GM20000 (cell line): ENCODE results near the gene SH3RF2.

ENCODE experiments used
- DNase-seq: peaks from one replicate; pipeline ENCODE4 v3.0.0; 2012; ENCODE audit warnings: low spot score
- TF ChIP-seq, protein P1 (sequence below): IDR thresholded peaks from 2 replicates; pipeline ENCODE4 v1.5.1; 2012; ENCODE audit warnings: mild to moderate bottlenecking, control low read depth; ENCODE audit errors: extremely low read depth, missing control alignments

Gene SH3RF2

GRCh38 chr5:145937432-145938250, 1.3 kb downstream of the SH3RF2 start:
- TF ChIP-seq, protein P1, sequence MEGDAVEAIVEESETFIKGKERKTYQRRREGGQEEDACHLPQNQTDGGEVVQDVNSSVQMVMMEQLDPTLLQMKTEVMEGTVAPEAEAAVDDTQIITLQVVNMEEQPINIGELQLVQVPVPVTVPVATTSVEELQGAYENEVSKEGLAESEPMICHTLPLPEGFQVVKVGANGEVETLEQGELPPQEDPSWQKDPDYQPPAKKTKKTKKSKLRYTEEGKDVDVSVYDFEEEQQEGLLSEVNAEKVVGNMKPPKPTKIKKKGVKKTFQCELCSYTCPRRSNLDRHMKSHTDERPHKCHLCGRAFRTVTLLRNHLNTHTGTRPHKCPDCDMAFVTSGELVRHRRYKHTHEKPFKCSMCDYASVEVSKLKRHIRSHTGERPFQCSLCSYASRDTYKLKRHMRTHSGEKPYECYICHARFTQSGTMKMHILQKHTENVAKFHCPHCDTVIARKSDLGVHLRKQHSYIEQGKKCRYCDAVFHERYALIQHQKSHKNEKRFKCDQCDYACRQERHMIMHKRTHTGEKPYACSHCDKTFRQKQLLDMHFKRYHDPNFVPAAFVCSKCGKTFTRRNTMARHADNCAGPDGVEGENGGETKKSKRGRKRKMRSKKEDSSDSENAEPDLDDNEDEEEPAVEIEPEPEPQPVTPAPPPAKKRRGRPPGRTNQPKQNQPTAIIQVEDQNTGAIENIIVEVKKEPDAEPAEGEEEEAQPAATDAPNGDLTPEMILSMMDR: no peak
- peak; percentile 16 for DNase-seq

- TF ChIP-seq, protein P1: no peak
- no peak for DNase-seq
Measured at GRCh38 chr5:145938776-145939539, 2.6 kb downstream of the SH3RF2 start.

GRCh38 chr5:145939540-145940065, 3.2 kb downstream of the SH3RF2 start:
- no peak for DNase-seq
- TF ChIP-seq, protein P1: no peak

GRCh38 chr5:145941096-145941447, 4.7 kb downstream of the SH3RF2 start:
- no peak for DNase-seq
- TF ChIP-seq, protein P1: no peak

GRCh38 chr5:145941448-145942130, 5.2 kb downstream of the SH3RF2 start:
- DNase-seq: no peak

DNA sequence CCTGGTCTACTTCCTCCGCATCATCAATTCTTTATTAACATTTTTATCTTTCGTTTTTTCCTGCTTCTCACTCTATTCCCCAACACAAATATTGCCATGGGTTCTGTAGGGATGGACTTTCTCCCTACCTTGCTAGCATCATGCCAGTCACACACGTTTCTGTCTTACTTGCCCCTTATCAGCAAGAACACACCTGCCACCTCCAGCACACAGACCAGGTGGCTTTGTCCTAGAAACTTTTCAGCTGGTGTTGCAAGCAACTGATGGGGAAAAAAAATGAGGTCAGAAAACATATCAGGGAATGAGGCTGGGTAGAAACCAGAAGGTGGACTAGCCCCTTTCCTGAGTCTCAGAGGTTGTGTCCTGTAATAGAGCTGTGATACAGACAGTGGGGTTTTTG, 5.8 kb downstream of the SH3RF2 start:
- DNase-seq: no peak
- TF ChIP-seq, protein P1: no peak

More at GRCh38 chr5:145941448-145942130, 5.2 kb downstream of the SH3RF2 start:
- TF ChIP-seq, protein P1: no peak

GRCh38 chr5:145942749-145943148, 6.4 kb downstream of the SH3RF2 start:
- DNase-seq: no peak

More at GRCh38 chr5:145942749-145943148, 6.4 kb downstream of the SH3RF2 start:
- TF ChIP-seq, protein P1: no peak
